ENCODE results near the gene RUNX2. TPM values are rescaled to one million over a fixed set of nuclear protein-coding genes. Genes with fewer than 3 reads are reported as not detected.

Gene RUNX2
- total and polyA plus RNA-seq, 2 of the 8 experiments (the other 6 are each of a cell fraction or from before 2014, with no cell fraction given), result 0.26 to 1.2 TPM

DNA sequence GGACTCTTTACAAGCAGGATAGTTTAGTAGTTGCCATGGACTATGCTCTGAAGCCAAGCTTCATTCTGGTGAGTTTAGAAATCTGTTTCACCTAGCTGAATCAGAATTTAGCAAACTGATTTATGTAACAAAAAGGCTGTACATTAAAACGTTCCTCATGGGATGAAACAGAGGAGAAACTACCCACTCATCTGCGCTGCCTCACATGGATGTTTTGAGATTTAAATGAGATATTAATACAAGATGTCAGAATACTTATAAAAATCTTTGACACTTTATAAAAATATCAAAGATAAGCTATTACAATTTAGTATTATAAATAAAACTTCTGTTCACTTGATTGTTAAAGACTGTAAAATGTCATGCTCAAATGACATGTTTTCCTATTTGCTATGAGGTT is 16.8 kb downstream of the RUNX2 start (continued):
- TF ChIP-seq, protein P1, sequence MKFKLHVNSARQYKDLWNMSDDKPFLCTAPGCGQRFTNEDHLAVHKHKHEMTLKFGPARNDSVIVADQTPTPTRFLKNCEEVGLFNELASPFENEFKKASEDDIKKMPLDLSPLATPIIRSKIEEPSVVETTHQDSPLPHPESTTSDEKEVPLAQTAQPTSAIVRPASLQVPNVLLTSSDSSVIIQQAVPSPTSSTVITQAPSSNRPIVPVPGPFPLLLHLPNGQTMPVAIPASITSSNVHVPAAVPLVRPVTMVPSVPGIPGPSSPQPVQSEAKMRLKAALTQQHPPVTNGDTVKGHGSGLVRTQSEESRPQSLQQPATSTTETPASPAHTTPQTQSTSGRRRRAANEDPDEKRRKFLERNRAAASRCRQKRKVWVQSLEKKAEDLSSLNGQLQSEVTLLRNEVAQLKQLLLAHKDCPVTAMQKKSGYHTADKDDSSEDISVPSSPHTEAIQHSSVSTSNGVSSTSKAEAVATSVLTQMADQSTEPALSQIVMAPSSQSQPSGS (IDR thresholded peaks at IDR 0.05; ENCODE audit: low read length), result no peak
- no peak for TF ChIP-seq POLR2AphosphoS5 (IDR thresholded peaks at IDR 0.05; ENCODE audit: low read depth, low read length)
- no peak for TF ChIP-seq HDAC2 (IDR thresholded peaks at IDR 0.05; ENCODE audit: borderline replicate concordance in 1 of 2, low read depth in 2 of 2, low read length in 2 of 2)
- no peak for TF ChIP-seq GABPA (IDR thresholded peaks at IDR 0.05; ENCODE audit: borderline replicate concordance, insufficient read depth, low read length)
- TF ChIP-seq EGR1 (IDR thresholded peaks at IDR 0.05; ENCODE audit: borderline replicate concordance, low read depth, low read length), result no peak
- no peak for TF ChIP-seq RBBP5 (IDR thresholded peaks at IDR 0.05; ENCODE audit: borderline replicate concordance, low read depth, low read length)

Measured in H1 (cell line).